Renal pelvis (tissue), 4 donors: ENCODE data around the gene PACC1. TPM values are rescaled to one million over a fixed set of nuclear protein-coding genes. Genes with fewer than 3 reads are reported as not detected.
A peak's percentile ranks its signal among the peaks of the same experiment; 100 is the strongest.
"Not testable (repeated sequence)": the region's sequence is repeated elsewhere in the genome, so short reads cannot be mapped to it uniquely, and the experiment has no call there.

Source experiments
- DNase-seq: peaks from one replicate; pipeline ENCODE4 v3.0.0-alpha.2; 2013
- polyA plus RNA-seq, 3 donors: library from polyadenylated mRNA; unstranded; fragments of 120-200 nt; gene quantifications; one replicate each; pipeline ENCODE4 v1.2.1, GENCODE V29; 2013; ENCODE audit not compliant: insufficient read length in 3 of 3

The PACC1 gene
- polyA plus RNA-seq, 3 donors: 10.1 to 13.4 (median 13.1) TPM

DNA sequence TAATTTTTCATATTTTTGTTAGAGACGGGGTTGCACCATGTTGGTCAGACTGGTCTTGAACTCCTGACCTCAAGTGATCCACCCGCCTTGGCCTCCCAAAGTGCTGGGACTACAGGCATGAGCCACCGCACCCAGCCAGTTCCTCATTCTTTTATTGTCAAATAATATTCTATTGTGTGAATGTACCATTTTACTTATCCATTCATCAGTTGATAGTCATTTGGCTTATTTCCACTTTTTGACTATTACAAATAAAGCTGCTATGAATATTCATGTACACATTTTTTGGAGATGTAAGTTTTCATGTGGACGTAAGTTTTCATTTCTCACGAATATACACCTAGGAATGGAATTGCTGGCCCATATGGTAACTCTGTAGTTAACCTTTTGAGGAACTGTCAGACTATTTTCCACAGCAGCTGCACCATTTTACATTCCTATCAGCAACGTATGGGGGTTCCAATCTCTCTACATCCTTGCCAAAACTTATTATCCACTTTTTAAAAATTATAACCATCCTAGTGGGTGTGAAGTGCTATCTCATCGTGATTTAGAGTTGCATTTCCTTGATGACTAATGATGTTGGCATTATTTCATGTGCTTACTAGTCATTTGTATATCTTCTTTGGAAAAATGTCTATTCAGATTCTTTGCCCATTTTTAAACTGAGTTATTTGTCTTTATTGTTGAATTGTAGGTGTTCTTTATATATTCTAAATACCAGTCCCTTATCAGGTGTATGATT is 12.7 kb downstream of the PACC1 start:
- no peak for DNase-seq

DNA sequence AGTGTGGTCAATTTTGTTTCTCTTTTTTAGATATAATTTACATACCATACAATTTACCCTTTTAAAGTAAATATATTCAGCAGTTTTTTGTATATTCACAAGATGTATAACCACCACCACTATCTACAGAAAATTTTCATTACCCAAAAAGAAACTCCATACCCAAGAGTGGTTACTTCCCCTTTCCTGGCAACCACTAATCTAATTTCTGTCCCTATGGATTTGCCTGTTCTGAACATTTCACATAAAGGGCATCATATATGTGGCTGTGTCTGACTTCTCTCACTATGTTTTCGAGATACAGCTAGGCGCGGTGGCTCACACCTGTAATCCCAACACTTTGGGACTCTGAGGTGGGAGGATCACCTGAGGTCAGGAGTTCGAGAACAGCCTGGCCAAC is 13.6 kb downstream of the PACC1 start:
- no peak for DNase-seq

DNA sequence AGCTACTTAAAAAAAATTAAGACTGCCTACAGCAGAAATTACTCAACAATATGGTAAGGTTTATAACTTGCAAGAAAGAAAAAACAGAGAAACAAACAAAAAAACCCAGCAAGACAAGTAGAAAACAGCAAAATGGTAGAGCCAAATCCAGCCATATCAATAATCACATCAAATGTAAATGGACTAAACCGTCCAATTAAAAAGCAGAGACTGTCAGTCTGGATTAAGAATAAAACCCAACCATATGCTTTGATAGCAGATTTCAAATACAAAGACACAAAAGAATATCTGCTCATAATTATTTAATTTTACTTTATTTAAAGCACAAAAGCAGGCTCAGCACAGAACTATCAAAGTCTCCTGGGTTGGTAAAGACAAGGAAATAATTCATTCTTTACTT is 17.5 kb downstream of the PACC1 start:
- DNase-seq: no peak

DNA sequence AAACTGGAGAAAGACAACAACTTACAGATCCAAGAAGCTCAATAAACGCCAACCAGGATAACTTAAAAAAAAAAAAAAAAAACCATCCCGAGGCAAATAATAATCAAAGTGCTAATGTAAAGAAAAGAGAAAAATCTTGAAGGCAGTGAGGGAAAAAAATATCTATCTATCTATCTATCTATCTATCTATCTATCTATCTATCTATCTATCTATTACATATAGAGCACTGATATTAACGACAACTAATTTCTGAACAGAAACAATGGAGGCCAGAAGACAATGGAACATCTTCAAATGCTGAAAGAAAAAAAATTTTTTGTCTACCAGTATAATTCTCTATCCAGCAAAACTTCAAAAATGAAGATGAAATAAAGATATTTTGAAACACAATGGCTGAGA is 18.0 kb downstream of the PACC1 start:
- DNase-seq: no peak

DNA sequence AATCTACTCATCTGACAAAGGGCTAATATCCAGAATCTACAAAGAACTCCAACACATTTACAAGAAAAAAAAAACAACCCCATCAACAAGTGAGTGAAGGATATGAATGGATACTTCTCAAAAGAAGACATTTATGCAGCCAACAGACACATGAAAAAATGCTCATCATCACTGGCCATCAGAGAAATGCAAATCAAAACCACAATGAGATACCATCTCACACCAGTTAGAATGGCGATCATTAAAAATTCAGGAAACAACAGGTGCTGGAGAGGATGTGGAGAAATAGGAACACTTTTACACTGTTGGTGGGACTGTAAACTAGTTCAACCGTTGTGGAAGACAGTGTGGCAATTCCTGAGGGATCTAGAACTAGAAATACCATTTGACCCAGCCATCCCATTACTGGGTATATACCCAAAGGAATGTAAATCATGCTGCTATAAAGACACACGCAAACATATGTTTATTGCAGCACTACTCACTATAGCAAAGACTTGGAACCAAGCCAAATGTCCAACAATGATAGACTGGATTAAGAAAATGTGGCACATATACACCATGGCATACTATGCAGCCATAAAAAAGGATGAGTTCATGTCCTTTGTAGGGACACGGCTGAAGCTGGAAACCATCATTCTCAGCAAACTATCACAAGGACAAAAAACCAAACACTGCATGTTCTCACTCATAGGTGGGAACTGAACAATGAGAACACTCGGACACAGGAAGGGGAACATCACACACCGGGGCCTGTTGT is 18.8 kb downstream of the PACC1 start:
- DNase-seq: not testable (repeated sequence)

DNA sequence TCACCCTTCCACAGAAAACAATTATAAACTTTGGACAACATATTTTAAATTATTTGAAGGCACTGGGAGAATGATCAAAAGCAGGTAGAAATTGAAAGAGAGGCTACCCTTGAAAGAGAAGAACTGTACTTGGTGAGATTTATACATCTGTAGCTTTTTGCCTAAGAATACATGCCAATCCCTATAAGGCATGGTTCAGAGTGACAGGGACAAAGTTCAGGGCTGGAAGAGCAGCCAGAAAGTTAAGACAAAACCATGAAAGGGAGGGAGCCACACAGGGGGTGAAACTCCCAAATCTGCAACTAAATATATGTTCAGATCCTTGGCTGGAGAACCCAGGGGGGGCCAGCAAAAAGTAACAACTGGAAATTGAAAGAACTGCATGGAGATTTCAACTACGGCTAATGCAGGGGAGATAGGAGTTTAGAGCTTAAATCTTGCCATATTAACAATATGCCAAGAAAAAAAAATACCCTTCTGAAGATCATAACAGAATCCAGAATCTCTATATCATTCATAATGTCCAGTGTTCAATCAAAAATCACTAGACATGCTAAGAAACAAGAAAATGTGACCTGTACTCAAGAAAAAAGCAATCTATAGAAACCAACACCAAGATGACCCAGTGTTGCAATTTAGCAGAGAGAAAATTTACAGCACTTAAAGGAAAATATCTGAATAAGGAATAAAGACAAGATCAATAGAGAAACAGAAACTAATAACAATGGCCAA is 25.5 kb downstream of the PACC1 start:
- DNase-seq: no peak

DNA sequence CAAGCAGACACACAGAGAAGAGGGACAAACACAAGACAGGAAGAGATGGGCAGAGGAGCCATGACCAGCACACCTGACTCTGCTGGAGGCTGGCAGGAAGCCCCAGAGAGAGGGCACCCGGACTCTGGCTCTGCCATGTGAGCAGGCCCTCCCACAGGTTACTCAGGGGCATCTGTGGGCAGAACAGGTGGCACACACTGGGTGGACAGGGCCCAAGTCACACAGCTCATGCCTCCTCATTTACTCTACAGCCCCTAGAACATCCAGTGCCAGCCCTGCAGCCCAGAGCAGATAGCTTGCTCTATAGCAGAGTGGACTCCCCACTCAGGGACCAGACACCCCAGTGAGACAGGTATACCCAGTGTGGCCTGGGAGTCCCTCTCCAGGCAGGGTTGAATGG is 28.7 kb downstream of the PACC1 start:
- DNase-seq: no peak

DNA sequence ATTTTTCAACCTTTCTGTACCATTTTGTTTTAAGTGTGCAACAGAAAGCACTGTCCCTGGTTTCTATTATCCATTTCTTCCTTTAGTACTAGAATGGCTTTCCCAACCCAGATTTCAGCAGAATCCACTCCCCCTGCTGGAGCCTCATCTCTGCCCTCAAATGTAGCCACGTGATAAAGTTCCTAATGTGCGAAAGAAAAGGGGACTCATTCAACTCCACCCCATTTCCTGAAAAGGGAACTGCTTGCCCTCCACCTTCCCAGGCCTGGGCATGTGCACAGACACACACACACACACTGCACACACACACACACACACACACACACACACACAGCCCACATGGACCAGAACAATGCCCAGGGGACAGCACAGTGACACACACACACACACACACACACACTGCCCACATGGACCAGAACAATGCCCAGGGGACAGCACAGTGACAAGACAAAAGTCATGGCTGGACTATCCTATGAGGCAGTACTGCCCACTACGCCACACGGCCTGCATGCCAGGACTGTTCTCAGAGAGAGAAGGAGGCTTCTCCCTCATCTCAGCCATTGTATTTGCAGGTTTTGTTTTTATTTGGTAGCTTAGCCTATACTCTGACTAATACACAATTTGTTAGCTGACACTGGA is 33.2 kb downstream of the PACC1 start:
- DNase-seq: no peak

DNA sequence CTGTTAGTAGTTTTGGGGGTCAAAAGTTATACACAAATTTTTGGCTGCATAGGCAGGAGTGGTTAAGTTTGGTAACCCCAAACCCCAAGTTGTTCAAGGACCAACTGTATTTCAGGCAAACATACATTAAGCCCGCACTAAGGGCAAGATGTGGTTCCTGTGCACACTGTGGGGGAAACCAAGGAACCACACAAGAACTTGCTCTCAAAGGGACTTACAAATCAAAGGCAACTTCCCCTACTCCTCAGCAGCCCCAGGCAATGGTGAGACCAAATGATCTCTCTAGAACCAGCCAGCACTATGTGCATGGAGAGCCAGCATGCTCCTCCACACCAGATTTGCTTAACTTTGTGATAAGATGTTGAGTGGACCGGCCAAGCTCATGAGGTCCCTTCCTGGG is 35.3 kb downstream of the PACC1 start:
- no peak for DNase-seq

DNA sequence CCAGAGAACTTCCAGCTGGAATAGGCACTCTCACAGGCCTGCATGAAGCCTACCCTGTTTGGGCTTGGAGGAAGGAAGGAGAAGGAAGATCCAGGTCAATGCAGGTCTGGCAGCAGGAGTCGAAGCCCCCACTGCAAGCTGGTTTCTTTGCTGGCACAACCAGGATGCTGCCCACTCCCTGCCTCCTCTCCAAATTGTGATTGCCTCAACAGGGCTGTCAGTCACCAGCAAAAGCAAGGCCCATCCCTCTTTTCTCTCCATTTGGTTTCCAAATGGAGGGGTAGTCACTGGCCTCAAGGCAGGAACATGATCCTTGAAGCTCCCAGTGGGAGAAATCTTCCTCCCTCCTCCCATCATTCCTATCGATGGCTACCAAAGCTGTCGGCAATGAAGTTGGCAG is 37.0 kb downstream of the PACC1 start:
- no peak for DNase-seq

DNA sequence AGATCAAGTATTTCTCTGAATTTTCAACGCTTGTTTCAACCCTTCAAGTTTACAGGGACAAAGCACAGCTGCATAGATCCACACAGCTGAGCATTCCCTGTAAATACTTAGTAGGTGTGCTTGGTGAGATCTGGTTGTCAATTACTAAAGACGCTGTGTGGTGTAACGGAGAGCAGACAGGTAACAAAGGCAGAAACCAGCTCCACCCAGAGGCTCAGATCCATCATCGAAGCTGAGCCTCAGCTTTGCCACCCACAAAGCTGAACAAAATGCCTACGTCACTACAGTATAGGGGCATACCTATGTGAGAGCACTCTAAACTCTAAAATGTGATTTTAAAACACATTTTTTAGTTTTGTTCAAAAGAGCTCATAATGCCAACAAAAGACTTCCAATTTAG is 38.7 kb downstream of the PACC1 start:
- DNase-seq: no peak

DNA sequence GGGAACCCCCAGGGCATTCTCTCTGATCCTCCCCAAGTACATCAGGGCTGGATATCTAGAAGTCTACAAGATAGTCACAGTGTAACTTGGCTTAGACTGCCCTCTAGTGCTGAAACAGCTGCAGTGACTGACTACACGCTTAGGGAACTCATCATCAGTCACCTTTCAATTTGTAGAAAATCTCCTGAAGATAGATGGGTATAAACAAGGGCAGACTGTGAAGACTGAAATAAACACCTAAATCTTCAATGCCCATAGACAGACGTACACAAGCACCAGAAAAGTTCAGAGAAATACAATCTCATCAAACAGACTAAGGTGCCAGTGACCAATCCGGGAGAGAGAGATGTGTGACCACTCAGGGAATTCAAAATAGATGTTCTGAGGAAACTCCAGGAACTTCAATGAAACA is 46.6 kb downstream of the PACC1 start:
- peak; percentile 30 for DNase-seq

DNA sequence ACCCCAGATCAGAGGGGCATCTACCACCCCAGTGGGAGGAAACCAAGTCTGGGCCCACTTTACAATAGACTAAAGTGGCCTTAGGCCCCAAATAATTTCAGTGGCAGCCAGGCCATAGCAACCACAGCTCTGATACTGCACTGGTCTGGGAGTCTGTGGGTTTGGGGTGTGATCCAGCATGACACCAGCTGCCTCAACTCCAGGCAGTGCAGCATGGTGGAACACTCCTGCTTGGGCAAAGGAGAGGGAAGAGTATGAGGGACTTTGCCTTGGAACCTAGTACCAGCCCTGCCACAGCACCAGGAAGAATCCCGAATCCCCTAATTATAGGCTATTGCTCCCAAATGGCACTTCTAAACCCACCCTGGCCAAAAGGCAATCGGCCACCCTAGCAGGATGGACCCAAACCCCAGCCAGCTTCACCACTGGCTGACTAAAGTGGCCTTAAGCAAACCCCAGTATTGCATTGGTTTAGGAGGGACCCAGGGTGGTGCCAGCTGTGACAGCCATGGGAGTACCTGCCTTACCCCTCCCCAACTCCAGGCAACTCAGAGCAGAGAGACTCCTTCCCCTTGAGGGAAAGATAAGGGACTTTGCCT is 47.1 kb downstream of the PACC1 start:
- no peak for DNase-seq

DNA sequence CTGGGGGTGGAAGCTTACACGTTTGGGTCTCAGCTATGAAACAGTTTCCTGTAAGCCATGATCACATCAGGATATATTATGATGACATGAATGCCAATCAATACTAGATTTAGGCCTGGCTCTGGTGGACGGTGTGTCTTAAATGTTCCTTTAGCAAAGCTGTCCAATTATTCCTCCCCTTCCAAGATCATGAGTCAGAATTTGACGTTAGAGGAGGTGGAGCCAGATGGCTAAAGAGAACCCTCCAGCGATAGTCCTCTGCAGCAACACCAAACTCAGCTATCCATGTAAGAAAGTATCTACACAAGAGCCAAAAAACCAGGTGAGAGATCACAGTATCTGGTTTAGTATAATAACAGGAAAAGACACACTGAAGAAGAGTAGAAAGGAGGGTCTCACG is 47.8 kb downstream of the PACC1 start:
- DNase-seq: no peak

DNA sequence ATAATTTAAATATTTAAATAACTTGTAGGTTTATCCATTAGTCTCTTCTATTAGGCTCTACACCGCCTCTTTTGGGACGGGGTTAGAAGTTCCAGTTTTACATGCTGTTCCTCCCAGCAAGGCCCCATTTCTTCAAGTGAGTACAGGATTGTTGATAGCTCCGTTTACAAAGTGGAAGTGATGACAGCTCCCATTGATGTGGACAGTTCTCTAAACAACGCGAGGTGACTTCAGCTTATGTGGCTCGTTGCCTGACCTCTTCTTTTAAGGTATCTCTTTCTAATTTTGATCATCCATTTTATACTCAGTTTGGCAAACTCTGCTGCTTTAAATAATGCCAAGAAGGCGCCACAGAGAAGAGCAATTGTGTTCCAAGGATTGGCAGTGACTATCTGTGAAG is 49.7 kb downstream of the PACC1 start:
- DNase-seq: no peak

DNA sequence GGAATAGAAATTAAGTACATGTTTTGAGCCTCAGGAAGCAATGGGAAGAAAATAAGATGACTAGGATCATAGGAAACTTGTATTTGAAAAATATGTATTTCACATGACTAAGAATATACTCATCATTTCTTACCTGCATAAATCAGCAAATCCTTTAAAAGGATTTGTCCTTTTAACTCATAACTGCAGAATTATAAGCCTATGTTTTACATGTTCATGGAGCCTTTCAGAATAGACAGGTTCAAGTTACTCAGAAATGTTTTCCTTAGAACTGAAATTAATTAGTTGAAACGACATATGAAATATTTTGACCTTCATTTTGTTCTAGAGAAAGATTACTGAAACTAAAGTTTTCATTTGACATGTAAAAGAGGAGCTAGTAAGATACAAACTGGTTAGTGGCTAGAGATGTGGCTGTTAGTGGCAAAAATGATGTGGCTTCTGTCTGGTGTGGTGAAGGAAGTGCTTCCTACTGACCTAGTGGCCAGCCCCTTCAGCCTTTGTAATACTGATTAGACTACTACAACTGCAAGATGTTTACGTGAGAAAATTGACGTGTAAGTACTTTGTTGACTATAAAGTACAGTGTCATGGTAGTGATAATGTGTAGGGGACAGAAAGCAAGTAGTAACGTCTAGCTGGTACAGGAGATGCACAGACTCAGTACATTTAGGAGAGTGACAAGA is 54.7 kb downstream of the PACC1 start:
- DNase-seq: no peak

DNA sequence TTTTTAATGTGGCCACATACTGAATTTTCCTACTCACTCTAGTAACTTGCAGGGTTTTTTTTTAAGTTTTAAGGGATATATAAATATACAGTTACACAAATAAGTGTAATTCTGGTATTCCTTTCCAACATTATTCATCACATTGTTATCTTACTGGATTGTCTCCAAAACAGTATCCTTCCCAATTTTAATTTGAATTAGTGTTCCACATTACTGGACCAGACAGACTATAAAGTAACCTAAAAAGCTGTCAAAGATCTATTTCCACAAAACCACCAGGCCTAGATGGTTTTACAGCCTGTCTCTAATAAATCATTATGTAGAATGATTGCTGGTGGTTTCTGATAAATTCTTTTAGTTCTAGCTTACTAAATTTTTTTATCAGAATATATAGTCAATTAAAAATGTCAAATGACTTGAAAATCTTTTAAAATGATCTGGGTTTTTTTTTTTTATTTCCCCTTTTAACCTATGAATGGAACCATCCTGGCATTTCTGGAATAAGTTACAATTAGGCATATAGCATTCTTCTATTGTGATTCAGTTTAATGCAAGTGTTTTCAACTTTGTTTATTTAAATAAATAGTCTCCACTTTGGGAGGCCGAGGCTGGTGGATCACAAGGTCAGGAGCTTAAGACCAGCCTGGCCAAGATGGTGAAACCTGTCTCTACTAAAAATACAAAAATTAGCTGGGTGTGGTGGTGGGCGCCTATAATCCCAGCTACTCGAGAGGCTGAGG is 59.3 kb downstream of the PACC1 start:
- DNase-seq: peak; percentile 12

DNA sequence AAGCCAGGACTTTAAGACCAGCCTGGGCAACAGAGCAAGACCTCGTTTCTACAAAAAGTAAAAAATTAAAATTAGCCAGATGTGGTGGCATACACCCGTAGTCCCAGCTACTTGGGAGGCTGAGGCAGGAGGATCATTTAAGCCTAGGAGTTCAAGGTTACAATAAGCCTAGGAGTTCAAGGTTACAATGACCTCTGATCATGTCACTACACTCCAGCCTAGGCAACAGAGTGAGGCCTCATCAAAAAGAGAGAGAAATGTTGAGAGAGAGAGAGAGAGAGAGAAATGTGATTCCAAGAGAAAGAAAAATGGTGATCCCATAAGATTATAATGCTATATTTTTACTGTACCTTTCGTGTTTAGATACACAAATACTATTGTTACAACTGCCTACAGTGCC is 60.2 kb downstream of the PACC1 start:
- DNase-seq: no peak

DNA sequence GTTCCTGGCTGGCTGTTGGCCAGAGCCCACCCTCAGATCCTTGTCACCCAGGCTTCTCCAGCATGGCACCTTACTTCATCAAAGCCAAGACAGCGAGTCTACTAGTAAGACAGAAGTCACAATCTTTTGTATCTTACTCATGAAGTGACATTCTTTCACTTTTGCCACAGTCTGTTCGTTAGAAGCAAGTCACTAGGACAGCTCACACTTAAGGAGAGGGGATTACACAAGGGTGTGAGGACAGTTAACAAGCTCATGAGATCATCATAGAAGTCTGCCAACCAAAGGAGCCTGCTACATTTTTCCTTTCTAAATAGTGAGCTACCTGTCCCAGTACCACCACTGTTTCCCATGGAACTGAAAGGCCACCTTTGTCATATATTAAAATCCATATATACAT is 61.5 kb downstream of the PACC1 start:
- no peak for DNase-seq

DNA sequence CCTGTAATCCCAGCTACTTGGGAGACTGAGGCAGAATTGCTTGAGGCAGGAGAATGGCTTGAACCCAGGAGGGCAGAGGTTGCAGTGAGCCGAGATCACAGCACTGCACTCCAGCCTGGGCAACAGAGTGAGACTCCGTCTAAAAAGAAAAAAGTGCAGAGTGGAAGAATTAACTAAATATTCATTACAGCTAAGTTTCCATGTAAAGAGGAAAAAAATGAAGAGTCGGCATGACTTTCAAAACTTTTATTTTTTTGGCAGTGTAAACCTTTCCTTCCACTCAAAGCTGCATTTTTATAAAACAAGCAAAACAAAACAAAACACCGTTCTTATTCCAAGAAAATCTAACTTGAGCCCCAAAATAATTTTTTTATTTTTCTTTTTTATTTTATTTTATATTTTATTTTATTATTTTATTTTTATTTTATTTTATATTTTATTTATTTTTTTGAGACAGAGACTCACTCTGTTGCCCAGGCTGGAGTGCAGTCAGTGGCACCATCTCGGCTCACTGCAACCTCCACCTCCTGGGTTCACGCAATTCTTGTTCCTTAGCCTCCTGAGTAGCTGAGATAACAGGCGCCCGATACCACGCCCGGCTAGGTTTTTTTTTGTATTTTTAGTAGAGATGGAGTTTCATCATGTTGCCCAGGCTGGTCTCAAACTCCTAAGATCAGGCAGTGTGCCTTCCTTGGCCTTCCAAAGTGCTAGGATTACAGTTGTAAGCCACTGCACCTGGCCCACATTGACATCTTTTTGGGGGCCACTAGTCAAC is 62.9 kb downstream of the PACC1 start:
- DNase-seq: no peak
